ENCODE measurements around the gene DPF1.

The DPF1 gene

GRCh38 chr19:38195237-38195636 is 28.8 kb downstream of the DPF1 start:
- H3K27me3 ChIP-seq (ENCODE audit: control insufficient read depth, low read length) = no peaks in the 10 kb centered on the region
- H3K79me2 ChIP-seq (ENCODE audit: control insufficient read depth, low read length) = no peaks in the 10 kb centered on the region
- H3K9me3 ChIP-seq (ENCODE audit: control insufficient read depth, insufficient read depth, low read length) = no peaks in the 10 kb centered on the region
- H3F3A ChIP-seq (ENCODE audit: control insufficient read depth, insufficient read depth) = no peaks in the 10 kb centered on the region
- H3K4me3 ChIP-seq (ENCODE audit: low read length) = no peak overlapping the region
- H3K36me3 ChIP-seq (ENCODE audit: control insufficient read depth, low read length) = peaks cover 3% of the 10 kb centered on the region; the same call in 1 of the 2 replicates
- no peaks in the 10 kb centered on the region for H3K4me1 ChIP-seq (ENCODE audit: control insufficient read depth, low read length)
- no peaks in the 10 kb centered on the region for H3K9me2 ChIP-seq (replicated peaks; ENCODE audit: control insufficient read depth, low read length)
- TF ChIP-seq EZH2phosphoT487 (IDR thresholded peaks at IDR 0.05; ENCODE audit: borderline replicate concordance, low read length) (no peak), CTCF (IDR thresholded peaks at IDR 0.05; ENCODE audit: low read depth, low read length, poor library complexity, severe bottlenecking) (no peak)
- H3K4me2 ChIP-seq (ENCODE audit: low read length) = no peak overlapping the region
- no peak overlapping the region for H3K27ac ChIP-seq (ENCODE audit: low read depth, low read length)
- H4K20me1 ChIP-seq (ENCODE audit: control insufficient read depth, insufficient read depth, low read depth, low read length) = no peaks in the 10 kb centered on the region

GRCh38 chr19:38194061-38194701 is 29.8 kb downstream of the DPF1 start:
- Histone ChIP-seq H3K4me3 (ENCODE audit: low read length) (no peak overlapping the region), H3K27ac (ENCODE audit: low read depth, low read length) (no peak overlapping the region), H3K4me1 (ENCODE audit: control insufficient read depth, low read length) (peaks cover 4% of the 10 kb centered on the region), H3K79me2 (ENCODE audit: control insufficient read depth, low read length) (no peaks in the 10 kb centered on the region), H3K9me3 (ENCODE audit: control insufficient read depth, insufficient read depth, low read length) (no peaks in the 10 kb centered on the region), H3K9me2 (replicated peaks; ENCODE audit: control insufficient read depth, low read length) (no peaks in the 10 kb centered on the region), H3F3A (ENCODE audit: control insufficient read depth, insufficient read depth) (no peaks in the 10 kb centered on the region), H3K27me3 (ENCODE audit: control insufficient read depth, low read length) (no peaks in the 10 kb centered on the region), H3K4me2 (ENCODE audit: low read length) (no peak overlapping the region), H3K36me3 (ENCODE audit: control insufficient read depth, low read length) (peaks cover 3% of the 10 kb centered on the region; the same call in 1 of the 2 replicates), H4K20me1 (ENCODE audit: control insufficient read depth, insufficient read depth, low read depth, low read length) (no peaks in the 10 kb centered on the region)
- TF ChIP-seq EZH2phosphoT487 (IDR thresholded peaks at IDR 0.05; ENCODE audit: borderline replicate concordance, low read length) = no peak
- no peak for TF ChIP-seq CTCF (IDR thresholded peaks at IDR 0.05; ENCODE audit: low read depth, low read length, poor library complexity, severe bottlenecking)

GRCh38 chr19:38193445-38193844 is 30.6 kb downstream of the DPF1 start:
- H3K27me3 ChIP-seq (ENCODE audit: control insufficient read depth, low read length) = no peaks in the 10 kb centered on the region
- H3K9me2 ChIP-seq (replicated peaks; ENCODE audit: control insufficient read depth, low read length) = no peaks in the 10 kb centered on the region
- H3F3A ChIP-seq (ENCODE audit: control insufficient read depth, insufficient read depth) = no peaks in the 10 kb centered on the region
- no peak overlapping the region for H3K27ac ChIP-seq (ENCODE audit: low read depth, low read length)
- H3K4me3 ChIP-seq (ENCODE audit: low read length) = no peak overlapping the region
- peaks cover 10% of the 10 kb centered on the region for H3K4me1 ChIP-seq (ENCODE audit: control insufficient read depth, low read length)
- no peak overlapping the region for H3K4me2 ChIP-seq (ENCODE audit: low read length)
- peaks cover 3% of the 10 kb centered on the region; the same call in 1 of the 2 replicates for H3K36me3 ChIP-seq (ENCODE audit: control insufficient read depth, low read length)
- H3K9me3 ChIP-seq (ENCODE audit: control insufficient read depth, insufficient read depth, low read length) = no peaks in the 10 kb centered on the region
- no peaks in the 10 kb centered on the region for H4K20me1 ChIP-seq (ENCODE audit: control insufficient read depth, insufficient read depth, low read depth, low read length)
- no peaks in the 10 kb centered on the region for H3K79me2 ChIP-seq (ENCODE audit: control insufficient read depth, low read length)
- TF ChIP-seq EZH2phosphoT487 (IDR thresholded peaks at IDR 0.05; ENCODE audit: borderline replicate concordance, low read length) (no peak), CTCF (IDR thresholded peaks at IDR 0.05; ENCODE audit: low read depth, low read length, poor library complexity, severe bottlenecking) (no peak)

Measured in DOHH2 (cell line).